EH (cell line): ENCODE data around the gene PPP1R1A.

Experiments used
- DNase-seq: peaks from one replicate; pipeline ENCODE4 v3.0.0-alpha.2; 2015; ENCODE audit warnings: low read depth

The PPP1R1A gene

GRCh38 chr12:54571193-54572188 is 17.0 kb downstream of the PPP1R1A start:
- DNase-seq = no peak

DNA sequence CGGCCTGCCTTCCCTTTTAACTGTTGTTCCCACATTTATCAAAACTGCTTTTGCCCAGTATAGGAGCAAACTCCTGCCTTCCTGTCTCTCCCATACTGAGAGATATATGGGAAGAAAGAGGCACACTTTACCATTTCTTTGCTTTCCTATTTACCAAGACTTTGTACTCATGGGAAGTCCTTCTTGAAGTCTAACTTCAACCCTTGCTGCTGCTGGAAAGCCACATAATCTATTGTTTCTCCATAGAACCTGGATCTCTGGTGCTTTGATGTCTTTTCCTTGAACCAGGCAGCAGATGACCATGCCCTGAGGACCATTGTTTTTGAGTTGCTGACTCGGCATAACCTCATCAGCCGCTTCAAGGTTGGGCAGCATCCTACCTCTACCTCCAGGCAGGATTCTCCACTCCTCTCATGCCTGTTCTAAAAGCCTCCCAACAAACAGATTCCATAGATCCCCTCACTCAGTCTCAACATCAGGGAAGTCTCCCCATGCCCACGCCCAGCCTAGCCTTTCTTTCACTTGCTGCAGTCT is 18.4 kb downstream of the PPP1R1A start:
- no peak for DNase-seq

DNA sequence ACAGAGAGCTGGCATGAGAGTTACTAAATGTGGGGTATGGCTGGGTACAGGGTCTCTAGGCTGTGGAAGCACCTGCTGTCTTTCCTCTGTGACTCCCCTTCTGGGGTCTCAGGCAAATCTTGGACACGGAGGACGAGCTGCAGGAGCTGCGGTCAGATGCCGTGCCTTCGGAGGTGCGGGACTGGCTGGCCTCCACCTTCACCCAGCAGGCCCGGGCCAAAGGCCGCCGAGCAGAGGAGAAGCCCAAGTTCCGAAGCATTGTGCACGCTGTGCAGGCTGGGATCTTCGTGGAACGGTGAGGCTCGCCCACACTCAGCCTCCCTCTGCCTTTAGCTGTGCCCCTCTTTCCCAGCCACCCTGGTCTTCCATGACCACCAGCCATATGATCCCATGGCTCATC is 19.4 kb downstream of the PPP1R1A start:
- DNase-seq = no peak

DNA sequence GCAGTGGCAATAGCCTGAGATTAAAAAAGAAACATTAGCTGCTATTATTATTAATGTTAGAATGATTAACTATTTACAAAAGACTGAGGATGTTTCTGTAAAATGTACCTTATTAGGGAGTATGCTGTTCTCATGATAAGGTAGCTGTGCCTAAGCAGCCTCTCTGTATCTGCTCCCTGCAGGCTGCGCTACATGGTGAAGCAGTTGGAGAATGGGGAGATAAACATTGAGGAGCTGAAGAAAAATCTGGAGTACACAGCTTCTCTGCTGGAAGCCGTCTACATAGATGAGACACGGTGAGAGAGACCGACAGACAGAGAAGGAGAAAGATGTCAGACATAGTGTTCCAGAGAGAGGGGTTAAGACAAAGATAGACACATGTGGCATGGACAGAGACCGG is 21.7 kb downstream of the PPP1R1A start:
- no peak for DNase-seq

- DNase-seq = no peak
Measured at GRCh38 chr12:54565986-54566544, 22.4 kb downstream of the PPP1R1A start.

DNA sequence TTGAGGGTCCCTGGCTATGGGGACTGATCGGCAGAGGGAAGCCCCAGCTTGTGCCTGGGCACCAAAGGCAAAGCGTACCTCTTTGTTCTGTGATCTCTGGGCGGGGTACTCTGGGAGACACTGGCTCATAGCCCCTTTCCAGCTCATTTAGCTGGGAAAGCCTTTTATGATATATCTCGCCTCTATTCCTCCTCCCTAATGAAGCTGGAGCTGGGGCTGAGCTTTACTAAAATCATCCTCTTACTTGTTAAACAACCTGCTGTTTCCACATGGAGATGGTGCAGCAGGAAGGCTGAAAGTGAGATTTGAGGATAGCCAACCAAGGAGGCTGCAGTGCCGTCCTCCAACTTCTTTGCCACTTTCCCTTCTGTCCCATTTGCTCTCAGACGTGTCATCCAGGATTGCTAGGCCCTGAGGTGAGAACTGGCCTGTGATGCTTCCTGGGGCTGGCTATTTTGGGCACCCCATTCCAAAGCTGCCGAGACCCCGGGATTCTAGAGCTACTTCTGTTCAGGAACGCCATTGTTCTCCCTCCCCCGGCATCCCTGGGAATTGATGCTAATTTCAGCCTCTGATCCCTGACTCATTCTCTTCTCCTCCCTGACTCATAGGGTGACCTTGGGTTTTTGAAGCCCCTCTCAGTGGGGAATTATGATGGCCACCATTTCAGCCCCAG is 23.0 kb downstream of the PPP1R1A start:
- DNase-seq = no peak

DNA sequence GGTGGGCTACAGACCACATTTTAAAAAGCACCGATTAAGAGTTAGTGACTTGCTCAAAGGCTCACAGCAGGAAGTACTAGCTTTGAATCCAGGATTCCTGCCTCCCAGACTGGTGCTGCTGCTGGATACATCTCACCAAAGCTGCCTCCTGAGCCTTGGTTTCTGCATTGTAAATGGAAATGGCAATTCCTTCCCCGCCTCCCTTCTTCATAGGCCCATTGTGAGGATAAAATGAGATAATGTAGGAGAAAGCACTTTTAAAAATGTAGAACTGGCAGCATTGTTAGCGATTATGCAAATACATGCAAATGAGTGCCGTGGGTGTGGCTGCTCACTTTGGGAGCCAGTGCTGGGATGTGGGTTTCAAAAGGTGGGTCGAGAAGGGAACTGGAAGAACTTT is 23.7 kb downstream of the PPP1R1A start:
- DNase-seq = no peak

- no peak for DNase-seq
Measured at GRCh38 chr12:54563787-54564186, 24.7 kb downstream of the PPP1R1A start.

GRCh38 chr12:54562750-54563356 is 25.6 kb downstream of the PPP1R1A start:
- no peak for DNase-seq

DNA sequence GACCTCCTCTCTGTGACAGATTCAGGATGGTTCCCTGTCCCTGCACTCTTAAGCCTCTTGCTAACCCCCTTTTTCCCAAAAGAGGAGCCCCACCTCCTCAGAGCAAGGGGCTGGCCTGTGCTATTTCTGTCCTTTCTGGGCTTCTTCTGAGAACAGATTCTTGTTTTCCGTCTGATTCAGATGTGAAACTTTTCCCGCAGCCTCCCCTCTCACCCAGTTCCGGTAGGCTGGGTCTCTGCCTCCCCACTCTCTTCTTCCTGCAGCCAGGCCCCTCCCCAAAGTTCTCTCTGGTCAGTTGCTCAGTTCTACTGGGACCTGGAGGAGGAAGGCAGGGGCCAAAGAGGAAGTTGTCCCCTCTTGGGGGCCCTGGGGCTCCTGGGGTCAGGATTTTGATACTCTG is 27.3 kb downstream of the PPP1R1A start:
- DNase-seq = no peak

- peak; percentile 84 for DNase-seq
Measured at GRCh38 chr12:54560374-54560858, 28.0 kb downstream of the PPP1R1A start.

DNA sequence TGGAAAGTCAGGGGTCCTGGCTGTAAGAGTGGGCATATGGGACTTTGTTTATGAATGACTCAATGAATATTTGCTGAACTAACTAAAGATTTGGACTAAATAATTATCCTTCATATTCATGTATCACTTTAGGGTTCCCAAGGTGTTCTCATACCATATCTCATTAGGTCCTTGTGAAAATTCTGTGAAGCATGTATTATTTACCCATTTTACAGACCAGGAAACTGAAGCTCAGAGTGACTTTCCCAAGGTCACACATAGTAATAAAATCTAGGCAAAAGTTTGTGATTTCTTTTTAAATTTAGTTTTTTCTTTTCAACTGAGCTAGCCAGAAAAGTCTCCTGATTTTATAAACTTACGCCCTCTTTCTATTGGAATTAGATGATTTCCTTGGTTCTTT is 29.7 kb downstream of the PPP1R1A start:
- DNase-seq = no peak

- DNase-seq = no peak
Measured at GRCh38 chr12:54558311-54558710, 30.1 kb downstream of the PPP1R1A start.

GRCh38 chr12:54555670-54556257 is 32.7 kb downstream of the PPP1R1A start:
- no peak for DNase-seq

DNA sequence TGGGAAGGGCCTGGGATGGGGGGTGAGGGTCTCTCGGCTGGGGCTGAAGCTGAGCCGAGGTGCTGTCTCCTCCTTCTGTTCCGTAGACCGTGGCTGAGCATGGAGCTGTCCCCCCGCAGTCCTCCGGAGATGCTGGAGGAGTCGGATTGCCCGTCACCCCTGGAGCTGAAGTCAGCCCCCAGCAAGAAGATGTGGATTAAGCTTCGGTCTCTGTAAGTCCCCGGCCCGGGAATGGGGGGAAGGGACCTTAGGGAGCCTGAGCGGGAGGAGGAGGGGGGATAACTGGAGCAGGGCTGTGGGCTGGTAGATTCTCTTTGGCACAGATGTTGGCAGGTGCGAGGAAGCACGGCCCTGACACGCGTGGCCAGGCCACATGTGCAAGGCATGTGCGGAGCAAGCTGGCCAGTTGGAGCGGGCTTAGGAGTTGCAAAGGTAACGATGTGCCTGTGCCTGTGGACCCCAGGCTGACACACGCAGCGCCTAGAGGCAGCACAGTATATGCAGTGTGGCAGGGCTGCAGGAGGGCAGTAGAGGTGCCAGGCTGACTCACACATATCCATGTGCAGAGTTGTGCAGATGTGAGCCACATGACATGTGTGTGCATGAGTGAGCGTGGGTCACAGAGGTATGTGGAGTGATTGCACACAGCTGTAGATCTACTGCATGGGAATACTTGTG is 38.5 kb downstream of the PPP1R1A start:
- DNase-seq = peak; percentile 16

- DNase-seq = no peak
Measured at GRCh38 chr12:54546511-54546910, 41.9 kb downstream of the PPP1R1A start.

DNA sequence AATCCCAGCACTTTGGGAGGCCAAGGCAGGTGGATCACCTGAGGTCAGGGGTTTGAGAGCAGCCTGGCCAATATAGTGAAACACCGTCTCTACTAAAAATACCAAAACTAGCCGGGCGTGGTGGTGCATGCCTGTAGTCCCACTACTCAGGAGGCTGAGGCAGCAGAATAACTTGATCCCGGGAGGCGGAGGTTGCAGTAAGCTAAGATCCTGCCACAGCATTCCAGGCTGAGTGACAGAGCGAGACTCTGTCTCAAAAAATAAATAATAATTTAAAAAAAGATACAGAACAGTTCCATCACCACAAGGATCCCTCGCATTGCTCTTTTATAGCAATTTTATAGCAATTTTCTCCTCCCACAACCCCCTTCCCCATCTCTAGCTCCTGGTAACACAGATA is 43.7 kb downstream of the PPP1R1A start:
- no peak for DNase-seq

- no peak for DNase-seq
Measured at GRCh38 chr12:54543526-54543925, 44.9 kb downstream of the PPP1R1A start.

GRCh38 chr12:54541751-54542290 is 46.6 kb downstream of the PPP1R1A start:
- DNase-seq = no peak

GRCh38 chr12:54538136-54538700 is 50.2 kb downstream of the PPP1R1A start:
- no peak for DNase-seq
